Medulla oblongata (tissue), 1 donor: ENCODE results near the gene KCNJ5.
"Not testable (repeated sequence)": the region's sequence is repeated elsewhere in the genome, so short reads cannot be mapped to it uniquely, and the experiment has no call there.

Source experiments
- DNase-seq: peaks from one replicate; pipeline ENCODE4 v3.0.0-alpha.2; 2015; ENCODE audit errors: extremely low spot score

KCNJ5 gene

GRCh38 chr11:128913806-128914205 is 22.6 kb downstream of the KCNJ5 start:
- no peak for DNase-seq

DNA sequence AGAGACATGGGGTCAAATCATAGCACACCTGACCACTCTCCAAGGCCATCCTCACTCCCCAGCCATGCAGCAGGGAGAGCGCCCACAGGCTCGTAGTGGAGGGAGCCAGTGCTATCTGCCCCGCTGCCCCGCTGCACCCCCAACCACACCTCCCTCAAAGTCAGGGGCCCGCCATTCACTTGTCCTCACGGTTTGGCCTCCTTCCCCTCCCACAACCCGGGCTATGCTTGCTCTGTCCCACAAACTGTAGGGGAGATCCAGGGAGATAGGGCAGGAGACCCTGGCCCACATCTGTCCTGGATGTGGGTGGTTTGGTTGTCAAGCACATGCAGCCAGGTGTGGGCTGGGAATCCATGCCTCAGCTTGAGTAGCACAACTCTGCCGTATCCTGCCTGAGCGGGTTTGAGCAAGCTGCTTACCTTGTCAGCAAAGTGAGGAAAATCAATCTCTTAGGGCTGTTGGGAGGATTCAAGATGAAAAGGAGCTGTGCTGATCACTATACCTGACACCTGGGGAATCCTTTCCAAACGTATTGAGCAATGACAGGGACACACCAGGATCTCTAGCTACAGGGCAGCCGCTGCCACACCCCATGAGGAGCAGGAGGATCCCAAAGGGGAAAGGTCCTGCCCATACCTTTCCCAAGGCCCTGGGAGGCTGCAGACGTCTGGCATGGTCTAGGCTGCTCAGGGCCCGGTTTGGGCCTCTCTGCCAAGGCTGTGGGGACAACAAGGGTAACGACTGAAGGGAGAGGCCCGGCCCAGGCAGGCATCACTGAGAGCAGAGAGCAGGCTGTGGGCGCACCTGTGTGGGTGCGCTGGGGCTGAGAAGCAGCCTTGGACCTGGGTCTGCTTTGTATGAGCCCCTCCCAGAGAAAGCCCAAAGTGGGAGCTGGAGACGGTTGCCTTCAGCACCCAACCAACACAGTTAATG is 23.3 kb downstream of the KCNJ5 start:
- DNase-seq = no peak

GRCh38 chr11:128915149-128915521 is 24.0 kb downstream of the KCNJ5 start:
- no peak for DNase-seq

- DNase-seq = no peak
Observed at GRCh38 chr11:128916037-128916572, 24.9 kb downstream of the KCNJ5 start.

DNA sequence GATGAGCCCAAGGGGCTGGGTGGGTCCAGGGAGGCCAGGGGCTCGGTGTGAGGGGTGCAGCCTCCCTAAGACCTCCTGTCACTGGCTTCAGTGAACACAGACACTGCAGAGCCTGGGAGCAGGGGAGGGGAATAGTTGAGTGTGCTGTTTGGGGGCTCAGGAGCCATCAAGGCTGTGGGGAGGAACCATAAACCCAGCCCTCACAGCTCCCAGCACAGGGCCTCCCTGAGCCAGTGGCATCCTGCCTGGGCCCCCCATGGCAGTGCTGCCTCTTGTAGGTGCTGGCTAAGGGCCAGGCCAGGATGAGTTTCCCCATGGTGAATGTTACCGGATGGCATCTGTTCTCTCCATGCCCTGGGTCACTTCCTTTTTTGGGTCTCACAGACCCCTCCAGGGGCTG is 25.5 kb downstream of the KCNJ5 start:
- no peak for DNase-seq

- no peak for DNase-seq
Observed at GRCh38 chr11:128917144-128917724, 26.1 kb downstream of the KCNJ5 start.

DNA sequence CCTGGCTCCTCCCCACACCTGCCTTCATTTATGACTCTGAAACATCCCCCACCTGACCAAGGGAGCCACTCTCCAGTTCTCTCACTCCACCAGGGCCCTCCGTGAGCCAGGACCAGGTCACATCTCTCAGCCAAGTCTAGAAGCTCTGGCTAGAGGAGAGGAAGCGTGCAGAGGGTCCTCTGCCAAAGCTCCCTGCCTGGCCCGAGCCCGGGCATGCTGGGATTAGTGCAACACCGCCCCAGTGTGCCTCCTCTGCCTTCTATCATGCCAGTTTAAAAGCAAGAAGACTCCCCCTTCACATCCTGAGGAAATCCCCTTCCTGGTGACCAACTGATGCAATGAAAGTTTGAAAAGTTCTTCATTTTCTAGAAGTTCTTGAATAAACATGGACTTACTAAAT is 28.1 kb downstream of the KCNJ5 start:
- DNase-seq = no peak

GRCh38 chr11:128919635-128920034 is 28.5 kb downstream of the KCNJ5 start:
- DNase-seq = not testable (repeated sequence)

- no peak for DNase-seq
Observed at GRCh38 chr11:128920666-128921065, 29.5 kb downstream of the KCNJ5 start.

GRCh38 chr11:128921793-128922192 is 30.6 kb downstream of the KCNJ5 start:
- no peak for DNase-seq

- DNase-seq = no peak
Observed at GRCh38 chr11:128924104-128924503, 32.9 kb downstream of the KCNJ5 start.

- DNase-seq = no peak
Observed at GRCh38 chr11:128924510-128925249, 33.5 kb downstream of the KCNJ5 start.

GRCh38 chr11:128925250-128925600 is 34.1 kb downstream of the KCNJ5 start:
- DNase-seq = no peak

GRCh38 chr11:128926000-128926399 is 34.8 kb downstream of the KCNJ5 start:
- no peak for DNase-seq

DNA sequence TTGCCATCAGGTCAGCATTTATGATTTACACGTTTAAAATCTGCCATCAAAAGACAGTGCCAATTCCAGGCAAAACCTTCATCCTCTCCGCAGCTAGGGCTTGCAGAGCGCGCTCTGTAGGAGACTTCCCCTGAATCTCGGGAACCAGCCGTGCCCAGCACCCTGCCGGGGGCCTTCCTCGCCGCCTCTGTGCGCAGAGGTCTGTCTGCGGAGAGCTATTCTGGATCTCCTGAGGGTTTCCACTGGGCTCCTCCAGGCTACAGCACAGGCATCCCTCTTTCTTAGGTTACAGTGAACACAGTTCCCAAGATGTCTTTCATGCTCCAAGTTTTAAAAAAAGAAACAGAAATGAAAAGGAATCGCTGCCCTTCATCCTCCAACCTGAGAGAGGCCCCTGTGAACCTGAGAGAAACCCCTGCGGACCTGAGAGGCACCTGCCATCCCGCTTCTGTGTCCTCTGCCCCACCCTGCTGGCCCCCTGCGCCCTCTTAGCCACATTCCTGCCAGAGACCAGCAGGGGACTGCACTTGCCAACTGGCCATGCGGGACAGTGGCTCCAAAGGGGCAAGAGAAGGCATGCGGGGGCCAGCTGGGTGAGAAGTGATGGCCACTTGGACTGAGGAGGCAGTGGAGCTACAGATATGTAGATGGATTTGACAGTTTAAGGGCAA is 35.4 kb downstream of the KCNJ5 start:
- no peak for DNase-seq

- no peak for DNase-seq
Observed at GRCh38 chr11:128927108-128927461, 35.9 kb downstream of the KCNJ5 start.

GRCh38 chr11:128927683-128928336 is 36.7 kb downstream of the KCNJ5 start:
- no peak for DNase-seq

DNA sequence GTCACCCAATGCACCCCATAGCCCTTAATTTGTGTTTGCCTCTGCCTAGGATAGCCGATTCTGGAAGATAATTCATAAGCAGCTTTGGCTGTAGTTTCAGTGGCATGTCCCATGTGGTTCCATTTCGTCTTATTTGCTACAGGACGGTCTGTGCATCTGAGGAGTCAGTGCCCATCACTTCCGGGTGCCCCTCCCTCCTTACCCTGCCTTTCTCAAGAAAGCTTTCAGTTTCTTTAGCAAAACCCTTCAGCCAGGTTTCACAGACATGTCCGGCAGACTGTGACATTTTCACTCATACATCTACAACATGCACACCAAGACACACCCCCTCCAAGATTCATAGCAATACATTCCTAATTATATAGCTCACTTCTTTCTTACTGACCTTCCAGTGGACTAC is 37.2 kb downstream of the KCNJ5 start:
- no peak for DNase-seq

GRCh38 chr11:128929468-128929867 is 38.3 kb downstream of the KCNJ5 start:
- no peak for DNase-seq

- DNase-seq = no peak
Observed at GRCh38 chr11:128929991-128930390, 38.8 kb downstream of the KCNJ5 start.

- no peak for DNase-seq
Observed at GRCh38 chr11:128931066-128931465, 39.9 kb downstream of the KCNJ5 start.
